NCI-H748 (cell line): ENCODE results near the gene ADARB2.
A peak's percentile ranks its signal among the peaks of the same experiment; 100 is the strongest.

Source experiments
- DNase-seq: peaks from one replicate; lab custom pipeline; 2025; ENCODE audit not compliant: unreplicated experiment; lab: John Stamatoyannopoulos, UW

ADARB2 gene

GRCh38 chr10:1573981-1574380 is 163.3 kb downstream of the ADARB2 start:
- DNase-seq = no peak

DNA sequence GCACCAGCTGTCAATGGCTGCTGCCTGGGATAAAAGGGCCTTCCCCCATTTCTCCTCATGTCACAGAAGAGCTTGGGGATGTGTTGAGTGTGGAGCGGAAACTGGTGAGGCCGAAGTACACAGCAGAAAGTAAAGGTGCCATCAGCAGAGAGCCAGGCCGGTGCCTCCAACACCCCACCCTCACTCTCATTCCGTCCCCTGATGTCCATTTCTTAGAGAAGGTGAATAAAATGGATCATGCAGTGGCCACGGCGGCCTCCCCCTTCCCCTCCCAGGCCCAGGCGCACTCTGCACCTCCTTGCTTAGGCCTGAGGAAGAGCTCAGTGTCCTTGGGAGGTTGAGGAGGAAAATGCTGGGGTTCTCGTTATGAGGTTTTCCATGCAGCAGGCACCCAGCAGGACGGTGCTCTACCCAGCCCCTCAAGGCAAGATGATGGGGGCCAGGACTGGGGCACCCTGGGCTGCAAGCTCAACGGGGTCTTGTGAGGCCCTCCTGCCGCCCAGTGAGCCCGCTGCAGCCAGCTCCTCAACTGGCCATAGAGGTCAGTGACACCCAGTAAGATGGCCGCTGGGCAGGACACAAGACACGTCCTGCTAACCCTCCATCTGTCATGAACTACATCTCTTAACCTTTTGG is 163.9 kb downstream of the ADARB2 start:
- no peak for DNase-seq

DNA sequence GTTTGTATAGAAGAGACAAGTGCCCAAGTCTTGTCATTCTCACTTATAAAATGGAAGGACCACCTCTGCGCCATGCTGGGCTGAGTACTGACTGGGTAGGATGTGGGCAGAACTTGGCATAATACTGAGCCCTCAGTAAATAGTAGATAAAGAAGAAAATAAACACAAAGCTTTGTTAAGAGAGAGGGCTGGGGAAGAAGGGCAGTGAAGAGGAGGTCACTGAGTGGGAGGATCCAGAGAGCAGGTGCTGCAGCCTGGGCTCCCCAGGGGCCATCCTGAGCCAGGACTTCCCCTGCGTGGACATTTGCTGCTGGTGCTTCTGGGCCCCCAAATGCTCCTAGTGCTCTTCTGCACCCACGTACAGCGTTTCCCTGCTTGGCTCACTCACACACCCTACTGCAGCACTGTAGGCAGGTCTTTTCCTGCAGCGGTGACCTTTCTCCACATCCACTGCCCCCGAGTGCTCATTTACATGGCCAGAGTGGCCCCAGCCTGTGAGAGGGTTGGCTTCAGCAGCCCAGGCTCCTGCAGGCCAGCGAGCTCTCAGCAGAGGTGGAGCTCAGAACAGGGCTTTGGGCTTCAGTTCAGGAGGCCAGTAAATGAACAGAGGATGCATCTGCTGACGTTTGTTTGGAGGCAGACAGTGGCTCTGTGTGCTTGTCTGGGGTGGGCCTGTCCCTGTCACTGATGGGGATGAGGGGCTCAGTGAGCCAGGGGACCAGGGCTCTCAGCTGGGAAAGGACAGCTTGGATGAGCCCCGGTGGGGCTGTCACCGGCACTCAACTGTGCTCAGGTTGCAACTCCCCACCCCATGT is 164.6 kb downstream of the ADARB2 start:
- peak; percentile 87 for DNase-seq

DNA sequence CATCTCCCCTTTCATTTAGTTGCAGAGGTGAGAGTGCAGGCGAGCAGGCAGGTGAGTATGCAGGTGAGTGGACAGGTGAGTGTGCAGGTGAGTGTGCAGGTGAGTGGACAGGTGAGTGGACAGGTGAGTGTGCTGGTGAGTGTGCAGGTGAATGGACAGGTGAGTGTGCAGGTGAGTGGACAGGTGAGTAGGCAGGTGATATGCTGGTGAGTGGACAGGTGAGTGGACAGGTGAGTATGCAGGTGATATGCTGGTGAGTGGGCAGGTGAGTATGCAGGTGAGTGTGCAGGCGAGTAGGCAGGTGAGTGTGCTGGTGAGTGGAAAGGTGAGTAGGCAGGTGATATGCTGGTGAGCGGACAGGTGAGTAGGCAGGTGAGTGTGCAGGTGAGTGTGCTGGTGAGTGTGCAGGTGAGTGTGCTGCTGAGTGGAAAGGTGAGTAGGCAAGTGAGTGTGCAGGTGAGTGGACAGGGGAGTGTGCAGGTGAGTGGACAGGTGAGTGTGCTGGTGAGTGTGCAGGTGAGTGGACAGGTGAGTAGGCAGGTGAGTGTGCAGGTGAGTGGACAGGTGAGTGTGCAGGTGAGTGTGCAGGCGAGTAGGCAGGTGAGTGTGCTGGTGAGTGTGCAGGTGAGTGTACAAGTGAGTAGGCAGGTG is 165.6 kb downstream of the ADARB2 start:
- peak; percentile 27 for DNase-seq

- DNase-seq = no peak
Observed at GRCh38 chr10:1570416-1571051, 166.8 kb downstream of the ADARB2 start.

GRCh38 chr10:1569208-1569607 is 168.1 kb downstream of the ADARB2 start:
- no peak for DNase-seq

DNA sequence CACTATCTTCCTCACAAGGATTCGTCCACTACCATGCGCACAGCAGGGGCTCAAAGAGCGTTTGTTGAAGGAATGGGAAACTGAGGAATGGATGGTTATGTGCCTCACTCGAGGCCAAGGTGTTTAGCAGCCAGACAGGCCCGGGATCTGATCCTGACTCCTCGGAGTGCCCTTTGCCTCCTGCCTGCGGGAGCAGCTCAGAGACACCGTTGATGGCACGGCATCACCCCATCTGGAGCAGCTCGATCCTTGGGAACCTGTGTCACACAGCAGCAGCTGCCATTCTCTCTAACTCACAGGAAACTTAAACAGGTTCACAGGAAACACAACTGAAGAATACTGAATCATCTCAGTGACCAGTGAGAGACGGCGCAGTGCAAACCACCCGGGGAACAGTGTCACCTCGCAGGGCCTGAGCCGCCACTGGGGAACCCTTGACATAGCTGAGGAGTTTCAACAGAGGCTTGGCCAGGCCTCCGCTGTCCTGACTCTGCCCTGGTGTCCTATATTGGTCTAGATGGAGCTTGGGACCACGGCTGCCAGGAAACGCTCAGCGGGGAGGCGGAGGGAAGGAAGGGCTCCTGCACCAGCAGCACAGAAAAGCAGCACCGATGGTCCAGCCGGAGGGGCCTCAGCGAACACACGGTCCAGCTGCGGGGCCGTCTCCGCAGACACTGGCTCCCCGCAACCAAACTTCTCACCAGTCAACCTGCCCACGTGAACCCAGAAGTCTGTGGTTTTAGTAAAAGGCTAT is 169.4 kb downstream of the ADARB2 start:
- DNase-seq = no peak

- DNase-seq = no peak
Observed at GRCh38 chr10:1567152-1567551, 170.2 kb downstream of the ADARB2 start.

DNA sequence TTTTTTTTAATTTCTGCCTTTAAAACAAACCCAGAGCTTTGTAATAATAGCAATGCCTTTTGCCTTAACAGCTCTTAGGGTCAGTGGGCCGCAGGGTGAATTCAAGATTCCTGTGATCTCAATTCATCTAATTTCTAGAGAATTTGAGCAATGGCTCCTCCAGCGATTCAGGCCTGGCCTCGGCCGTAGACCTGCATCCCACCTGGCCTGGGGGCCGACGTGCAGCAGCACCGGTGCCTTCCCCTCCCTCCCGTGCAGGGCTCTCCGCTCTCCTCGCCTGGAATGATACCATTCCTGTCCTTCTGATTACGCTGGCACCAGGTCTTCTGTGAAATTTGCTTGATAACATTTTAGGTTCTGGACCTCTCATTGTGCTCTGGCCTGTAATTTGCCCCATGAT is 172.5 kb downstream of the ADARB2 start:
- DNase-seq = no peak

DNA sequence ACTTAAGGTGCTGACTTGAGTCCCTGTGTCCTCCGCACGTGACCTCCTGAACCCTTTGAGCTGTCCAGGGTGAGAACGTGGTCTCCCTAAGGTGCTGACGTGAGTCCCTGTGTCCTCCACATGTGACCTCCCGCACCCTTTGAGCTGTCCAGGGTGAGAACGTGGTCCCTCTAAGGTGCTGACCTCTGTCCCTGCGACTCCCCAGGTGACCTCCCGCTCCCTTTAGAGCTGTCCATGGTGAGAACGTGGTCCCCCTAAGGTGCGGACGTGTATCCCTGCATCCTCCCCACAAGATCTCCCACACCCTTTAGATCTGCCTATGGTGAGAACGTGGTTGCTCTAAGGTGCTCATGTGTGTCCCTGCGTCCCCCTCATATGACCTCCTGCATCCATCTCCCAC is 174.3 kb downstream of the ADARB2 start:
- no peak for DNase-seq

GRCh38 chr10:1561731-1562337 is 175.5 kb downstream of the ADARB2 start:
- no peak for DNase-seq

DNA sequence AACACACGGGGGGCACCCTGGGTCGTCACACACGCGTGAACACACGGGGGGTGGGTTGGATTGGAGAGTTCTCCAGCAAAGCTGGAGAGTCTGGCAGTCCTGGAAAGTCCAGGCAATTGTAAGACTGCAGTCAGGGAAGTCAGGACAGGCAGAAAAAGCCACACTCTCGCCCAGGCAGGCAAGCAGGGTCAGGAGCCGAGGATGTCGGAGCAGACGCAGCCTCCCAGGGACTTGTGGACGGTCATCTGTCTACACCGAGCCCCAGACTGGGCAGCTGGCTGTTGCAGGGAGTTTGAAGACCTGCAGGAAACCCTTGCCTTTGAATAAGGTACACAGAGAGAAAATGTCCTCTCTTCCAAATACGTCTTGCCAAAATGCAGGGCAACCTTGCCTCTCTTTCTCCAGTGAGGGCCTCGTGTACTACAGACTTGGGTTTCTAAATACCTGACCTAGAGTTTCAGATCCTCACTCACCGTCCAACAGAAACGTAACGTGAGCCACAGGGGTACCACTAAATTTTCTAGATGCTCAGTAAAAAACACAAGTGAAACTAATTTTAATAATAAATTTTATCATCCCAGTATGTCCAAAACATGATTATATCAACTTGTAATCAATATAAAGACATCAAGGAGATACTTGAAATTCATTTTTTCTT is 176.7 kb downstream of the ADARB2 start:
- DNase-seq = peak; percentile 18

DNA sequence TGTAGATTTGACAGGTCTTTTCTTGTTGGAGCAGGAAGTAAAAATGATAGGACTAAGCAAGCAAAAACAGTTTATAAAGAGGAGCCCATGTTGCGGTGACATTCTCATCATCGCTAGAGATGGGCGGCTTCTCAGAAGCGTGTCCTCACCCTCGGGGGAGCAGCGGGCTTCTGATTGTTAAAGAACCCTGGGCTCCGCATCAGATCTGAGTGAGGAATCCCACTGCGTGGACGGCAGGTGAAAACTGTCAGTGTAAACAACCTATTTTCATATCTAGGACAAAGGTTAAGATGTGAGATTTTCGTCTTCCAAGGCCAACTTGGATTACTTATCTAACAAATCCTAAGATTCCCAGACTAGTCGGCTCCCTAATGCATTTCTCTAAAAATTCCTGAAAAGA is 177.6 kb downstream of the ADARB2 start:
- DNase-seq = peak; percentile 64

DNA sequence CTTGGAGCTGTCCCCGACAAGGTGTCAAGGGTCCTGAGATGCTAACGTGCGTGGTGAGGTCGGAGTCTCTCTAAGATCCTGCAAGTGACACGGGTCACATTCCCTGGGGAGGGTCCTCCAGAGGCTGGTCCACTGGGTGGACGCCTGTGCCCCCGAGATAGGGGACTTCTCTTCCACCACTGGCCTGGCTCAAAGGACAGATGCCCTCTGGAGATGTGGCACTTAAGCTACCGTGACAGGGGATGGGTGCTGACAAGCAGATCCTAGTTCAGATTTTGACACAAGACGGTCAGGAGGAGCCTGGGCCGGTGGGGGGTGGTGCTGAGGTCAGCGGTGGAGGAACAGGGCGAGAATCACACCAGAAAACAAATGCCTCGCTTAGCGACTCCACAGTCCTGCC is 178.0 kb downstream of the ADARB2 start:
- DNase-seq = no peak

GRCh38 chr10:1558906-1559305 is 178.4 kb downstream of the ADARB2 start:
- no peak for DNase-seq

GRCh38 chr10:1557081-1557480 is 180.2 kb downstream of the ADARB2 start:
- no peak for DNase-seq

DNA sequence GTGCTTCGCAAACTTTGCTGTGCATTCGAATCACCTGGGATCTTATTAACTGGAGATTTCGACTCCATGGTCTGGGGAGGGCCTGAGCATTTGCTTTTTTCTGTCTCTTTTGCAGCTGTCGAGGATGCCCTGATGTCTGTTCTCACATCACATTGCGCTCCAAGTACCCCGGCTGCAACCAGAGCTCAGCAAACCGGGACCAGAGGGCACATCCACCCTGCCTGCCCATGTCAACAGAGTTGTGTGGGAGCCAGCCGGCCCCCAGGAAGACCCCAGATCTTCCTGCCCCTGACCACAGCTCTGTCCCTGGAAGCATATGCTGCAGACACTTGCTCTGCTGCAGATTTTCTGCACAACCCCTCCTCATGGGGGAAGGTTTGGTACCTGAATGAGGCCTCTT is 180.8 kb downstream of the ADARB2 start:
- DNase-seq = no peak

DNA sequence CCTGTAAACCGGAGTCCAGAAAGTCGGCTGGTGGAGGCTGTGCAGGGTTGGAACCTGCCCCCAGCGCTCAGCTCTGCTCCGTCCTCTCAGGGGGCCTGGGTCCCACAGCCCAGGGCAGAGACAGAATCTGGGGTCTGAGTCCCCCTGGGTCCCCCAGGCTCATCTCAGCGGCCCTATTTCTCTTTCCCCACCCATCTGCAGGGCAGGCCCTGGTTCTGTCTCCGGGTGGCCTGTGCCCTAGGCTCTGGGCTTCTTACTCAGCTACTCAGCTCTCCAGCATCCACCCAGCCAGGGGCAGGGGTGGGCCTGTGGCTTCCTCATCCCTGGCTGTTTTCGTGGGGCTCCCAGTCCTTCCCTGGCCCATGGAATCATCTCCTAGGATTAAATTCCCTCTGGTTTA is 183.4 kb downstream of the ADARB2 start:
- DNase-seq = no peak

GRCh38 chr10:1552881-1553670 is 184.2 kb downstream of the ADARB2 start:
- no peak for DNase-seq
